A673 (cell line): ENCODE measurements around the gene RBBP7. TPM values are rescaled to one million over a fixed set of nuclear protein-coding genes. Genes with fewer than 3 reads are reported as not detected.

Experiments
- BruUV-seq: library from RNA; stranded (reverse); fragments of 400-500 nt; replicated peaks from 2 replicates; lab custom pipeline; 2021; lab: Mats Ljungman, UMichigan
- CTCF ChIA-PET: fragments of 300-600 bp; sonication (Branson Sonifier 250); formaldehyde crosslinking; loops from one replicate; lab custom pipeline; 2022; ENCODE audit warnings: antibody characterized with exemption; lab: Charles Lee
- POLR2A ChIA-PET: fragments of 300-600 bp; sonication (Branson Sonifier 250); formaldehyde crosslinking; loops from one replicate; lab custom pipeline; 2022; ENCODE audit warnings: antibody characterized with exemption; ENCODE audit not compliant: low non-redundant PET; lab: Charles Lee
- DNase-seq: peaks from one replicate; pipeline ENCODE4 v3.0.0-alpha.2; 2015; ENCODE audit warnings: low spot score
- H3K27ac ChIP-seq: fragments of 200-600 bp; sonication (generic); 2 replicates; pipeline ENCODE4 v1.5.1; 2016; ENCODE audit warnings: mixed run types, low read depth, mild to moderate bottlenecking, mixed read lengths, antibody characterized with exemption, low read length; ENCODE audit not compliant: poor library complexity, severe bottlenecking
- H3K27me3 ChIP-seq: fragments of 200-600 bp; sonication (generic); replicated peaks from 2 replicates; pipeline ENCODE4 v1.6.1; 2017; ENCODE audit warnings: mixed run types, low read depth, mild to moderate bottlenecking, mixed read lengths, antibody characterized with exemption, low read length; ENCODE audit not compliant: insufficient read depth, poor library complexity
- H3K36me3 ChIP-seq: fragments of 200-600 bp; sonication (generic); 2 replicates; pipeline ENCODE4 v1.6.1; 2016; ENCODE audit warnings: mixed run types, mild to moderate bottlenecking, mixed read lengths, antibody characterized with exemption, low read length; ENCODE audit not compliant: insufficient read depth, poor library complexity, severe bottlenecking
- H3K4me1 ChIP-seq: fragments of 200-600 bp; sonication (generic); 2 replicates; pipeline ENCODE4 v1.6.1; 2017; ENCODE audit warnings: mixed run types, mild to moderate bottlenecking, mixed read lengths, antibody characterized with exemption, low read length; ENCODE audit not compliant: insufficient read depth, poor library complexity, severe bottlenecking
- H3K4me3 ChIP-seq: fragments of 200-600 bp; sonication (generic); 2 replicates; pipeline ENCODE4 v1.5.1; 2016; ENCODE audit warnings: low read depth, mixed run types, mild to moderate bottlenecking, mixed read lengths, low read length; ENCODE audit not compliant: poor library complexity, severe bottlenecking
- H3K9me3 ChIP-seq: fragments of 200-600 bp; sonication (generic); 2 replicates; pipeline ENCODE4 v1.6.1; 2016; ENCODE audit warnings: mixed run types, low read depth, mild to moderate bottlenecking, mixed read lengths, antibody characterized with exemption, low read length; ENCODE audit not compliant: poor library complexity, severe bottlenecking
- CTCF ChIP-seq: fragments of 300-800, 200-600 bp; sonication (generic); conservative IDR thresholded peaks from 2 replicates; pipeline ENCODE4 v1.5.1; 2017; ENCODE audit warnings: low read depth, mild to moderate bottlenecking, antibody characterized with exemption, low read length, moderate library complexity, mixed read lengths
- EZH2 ChIP-seq: fragments of 200-600 bp; sonication (generic); IDR thresholded peaks from 2 replicates; pipeline ENCODE4 v1.6.1; 2017; ENCODE audit warnings: borderline replicate concordance, low read depth, mild to moderate bottlenecking, mixed read lengths, antibody characterized with exemption, low read length; ENCODE audit not compliant: poor library complexity, severe bottlenecking
- intact Hi-C: fragments of 100-400 bp; cut with micrococcal nuclease; formaldehyde crosslinking; loops from one replicate; pipeline ENCODE4 v1.10.0; 2022; ENCODE audit not compliant: unreplicated experiment
- total RNA-seq: library from RNA; stranded (reverse); gene quantifications from 2 replicates; pipeline ENCODE4 v1.2.3, GENCODE V29; 2021

Gene RBBP7
- total RNA-seq, 1 experiment from 2014 or later, result 125 TPM

- Histone ChIP-seq H3K4me3 (no peak overlapping the region), H3K36me3 (no peaks in the 10 kb centered on the region), H3K27me3 (no peaks in the 10 kb centered on the region), H3K27ac (no peak overlapping the region), H3K9me3 (no peaks in the 10 kb centered on the region), H3K4me1 (no peaks in the 10 kb centered on the region)
- no TSS peak for BruUV-seq
- POLR2A ChIA-PET, result no interaction called here
- CTCF ChIA-PET, result no interaction called here
- no peak for DNase-seq
- TF ChIP-seq EZH2, result no peak
- TF ChIP-seq CTCF, result 0 out of 2 replicates have a peak, but pooled peaks have one; percentile 36
- intact Hi-C loops, result no loop called here
Observed at GRCh38 chrX:16807548-16807947, 62.6 kb downstream of the RBBP7 start.

GRCh38 chrX:16804923-16805464 is 65.2 kb downstream of the RBBP7 start:
- Histone ChIP-seq H3K36me3 (no peaks in the 10 kb centered on the region), H3K27me3 (no peaks in the 10 kb centered on the region), H3K4me1 (no peaks in the 10 kb centered on the region), H3K4me3 (no peak overlapping the region), H3K9me3 (no peaks in the 10 kb centered on the region), H3K27ac (no peak overlapping the region)
- no peak for TF ChIP-seq CTCF
- TF ChIP-seq EZH2, result no peak
- intact Hi-C loops, result no loop called here
- POLR2A ChIA-PET, result interaction anchor here (0.7 kb wide), 1 partner anchor 198 kb away, joined by 3 read pairs; no protein-coding TSS in a partner anchor
- no peak for DNase-seq
- no TSS peak for BruUV-seq
- CTCF ChIA-PET, result no interaction called here

- H3K4me3 ChIP-seq, result no peak overlapping the region
- no peaks in the 10 kb centered on the region for H3K9me3 ChIP-seq
- intact Hi-C loops, result no loop called here
- H3K36me3 ChIP-seq, result no peaks in the 10 kb centered on the region
- no TSS peak for BruUV-seq
- TF ChIP-seq CTCF (no peak), EZH2 (no peak)
- POLR2A ChIA-PET, result interaction anchor here (0.7 kb wide), 1 partner anchor 1120 kb away, joined by 4 read pairs; no protein-coding TSS in a partner anchor
- CTCF ChIA-PET, result no interaction called here
- H3K27me3 ChIP-seq, result no peaks in the 10 kb centered on the region
- H3K27ac ChIP-seq, result no peak overlapping the region
- no peaks in the 10 kb centered on the region for H3K4me1 ChIP-seq
- DNase-seq, result no peak
Observed at GRCh38 chrX:16797841-16798240, 72.3 kb downstream of the RBBP7 start.
